Muscle of arm (tissue), 12 donors: ENCODE results near the gene LSP1. TPM values are rescaled to one million over a fixed set of nuclear protein-coding genes. Genes with fewer than 3 reads are reported as not detected.
"Not testable (repeated sequence)": the region's sequence is repeated elsewhere in the genome, so short reads cannot be mapped to it uniquely, and the experiment has no call there.

Experiments used
- DNase-seq: peaks from one replicate; pipeline ENCODE4 v3.0.0-alpha.2; 2013
- polyA plus RNA-seq, 12 donors: library from polyadenylated mRNA; unstranded; fragments of 120-200 nt; gene quantifications; one replicate each; pipeline ENCODE4 v1.2.1, GENCODE V29; 2013; ENCODE audit not compliant: insufficient read length in 12 of 12

The LSP1 gene
- polyA plus RNA-seq, 12 donors: 18.6 to 79.7 (median 52.5) TPM; not detected in 1

DNA sequence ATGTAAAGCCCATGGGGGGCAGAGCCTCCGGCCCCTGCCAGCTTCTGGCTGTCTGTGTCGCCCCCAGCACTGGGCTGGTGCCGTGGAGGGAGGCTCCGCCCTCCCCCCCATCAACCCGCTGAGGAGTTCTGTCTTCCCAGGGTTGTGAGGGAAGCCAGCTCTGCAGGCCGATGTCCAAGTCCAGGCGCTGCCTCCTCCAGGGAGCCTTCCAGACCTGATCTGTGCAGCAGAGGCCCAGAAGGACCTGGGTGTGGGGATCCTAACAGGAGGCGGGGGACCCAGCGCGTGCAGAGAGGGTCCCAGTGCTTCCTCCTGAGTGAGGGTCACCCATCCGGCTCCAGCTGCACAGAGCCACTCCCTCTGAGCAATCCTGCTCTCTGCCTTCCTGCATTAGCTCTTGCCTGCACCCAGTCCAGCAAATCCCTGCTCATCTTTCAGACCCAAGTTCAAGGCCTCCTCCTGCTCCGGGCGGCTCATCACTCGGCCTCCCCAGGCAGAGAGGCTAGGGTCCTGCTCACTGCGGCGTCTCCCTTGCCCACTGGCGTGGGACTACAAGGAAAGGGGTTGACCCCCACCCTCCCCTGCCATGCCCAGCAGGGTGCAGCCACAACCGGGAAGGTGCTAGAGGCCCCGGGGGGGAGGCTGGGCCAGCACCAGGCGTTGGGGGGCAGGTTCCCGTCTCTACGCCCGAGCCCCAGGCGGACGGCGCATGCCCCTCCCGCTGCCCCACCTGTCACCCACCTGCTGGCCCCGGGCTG is 22.4 kb downstream of the LSP1 start:
- no peak for DNase-seq

DNA sequence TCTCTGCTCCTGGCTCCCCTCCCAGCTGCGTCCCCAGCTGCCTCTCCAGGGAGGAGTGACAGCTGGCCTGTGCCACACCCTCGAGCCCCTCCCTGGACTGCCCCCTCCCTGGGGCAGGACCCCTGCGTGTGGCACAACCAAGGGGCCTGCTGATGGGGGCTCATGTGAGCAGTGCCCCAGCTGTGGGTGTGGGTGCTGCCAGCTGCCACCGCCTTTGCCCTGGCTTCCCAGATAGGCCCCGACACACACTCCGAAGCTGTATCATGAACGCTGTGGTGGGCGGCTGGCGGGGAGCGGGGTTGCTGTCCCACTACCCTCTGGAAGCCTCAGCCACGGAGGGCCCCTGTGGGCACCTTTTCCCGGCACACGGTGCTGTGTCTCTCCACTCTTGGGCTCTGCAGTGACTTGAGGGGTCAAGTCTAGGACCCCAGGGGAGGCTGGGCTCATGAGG is 23.0 kb downstream of the LSP1 start:
- DNase-seq: not testable (repeated sequence)

DNA sequence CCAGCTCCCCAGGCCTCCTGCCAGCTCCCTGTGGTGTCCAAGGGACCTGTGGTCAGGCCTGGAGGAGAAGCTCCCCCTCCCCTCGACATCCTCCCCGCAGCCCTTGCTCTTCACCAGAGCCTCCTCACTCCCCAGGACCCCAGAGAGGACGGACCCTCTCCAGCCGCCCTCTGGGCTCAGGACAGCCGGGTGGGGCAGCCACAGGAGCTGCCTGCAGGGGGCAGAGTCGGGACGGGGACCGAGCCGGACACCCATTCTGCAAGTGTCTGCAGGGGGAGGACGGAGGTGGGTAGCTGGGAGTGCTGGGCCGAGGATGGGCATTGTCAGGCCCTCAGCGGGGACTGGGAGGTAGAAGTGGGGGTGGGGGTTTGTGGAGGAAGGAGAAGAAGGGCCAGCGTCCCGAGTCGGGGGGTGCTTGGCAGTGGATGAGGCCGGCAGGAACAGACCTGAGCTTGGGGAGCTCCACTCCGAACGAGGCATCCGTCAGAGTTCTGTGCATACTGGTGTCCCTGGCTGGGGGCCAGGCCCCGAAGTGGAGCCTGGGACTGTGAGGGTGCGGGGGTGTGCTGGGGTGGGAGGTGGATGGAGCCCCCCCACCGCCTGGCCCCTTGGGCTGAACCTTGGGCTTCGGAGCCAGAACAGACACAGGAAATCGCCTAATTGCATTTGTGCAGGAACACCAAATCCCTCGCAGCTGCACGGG is 23.6 kb downstream of the LSP1 start:
- peak; percentile 86 for DNase-seq

DNA sequence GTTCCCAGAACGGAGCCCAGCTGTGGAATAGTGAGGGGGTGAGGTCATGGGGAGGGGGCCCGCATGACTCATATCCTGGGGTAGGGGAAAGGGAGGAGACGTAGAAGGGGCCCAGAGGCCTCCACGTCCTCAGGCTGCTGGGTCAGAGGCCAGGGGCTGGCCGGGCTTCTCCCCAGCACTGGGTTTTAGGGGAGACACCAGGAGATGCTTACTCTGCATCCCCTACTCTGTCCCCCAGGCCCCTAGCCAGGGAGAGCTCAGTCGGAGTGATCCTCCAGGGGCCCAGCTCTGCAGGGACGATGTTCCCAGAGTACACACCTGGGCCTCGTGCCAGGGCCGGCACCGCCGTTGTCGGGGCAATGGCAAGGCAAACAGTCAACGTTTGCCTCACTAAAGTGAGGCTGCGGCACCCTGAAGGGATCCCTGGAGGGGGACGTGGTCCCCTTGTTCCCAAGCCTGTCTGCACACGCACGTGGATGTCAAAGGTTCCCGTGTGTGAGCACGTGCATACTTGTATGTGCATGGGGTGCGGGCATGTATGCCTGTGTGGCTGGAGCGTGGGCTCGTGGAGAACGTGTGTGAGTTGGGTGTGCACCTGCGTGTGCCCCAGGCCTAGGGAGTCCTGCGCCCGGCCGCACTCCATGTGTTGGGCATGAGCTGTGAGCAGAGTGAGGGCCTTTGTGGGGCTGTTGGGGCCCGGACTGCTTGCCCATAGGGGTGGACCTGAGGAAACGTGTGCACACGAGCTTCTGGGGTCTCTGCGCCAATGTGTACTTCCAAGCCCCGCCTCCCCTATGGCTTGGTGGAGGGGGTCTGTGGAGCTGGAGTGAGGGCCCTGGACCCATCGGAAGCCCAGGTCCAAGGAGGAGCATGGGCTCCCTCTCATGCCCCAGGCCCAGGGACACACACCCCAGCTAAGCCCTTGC is 24.6 kb downstream of the LSP1 start:
- peak; percentile 65 for DNase-seq

DNA sequence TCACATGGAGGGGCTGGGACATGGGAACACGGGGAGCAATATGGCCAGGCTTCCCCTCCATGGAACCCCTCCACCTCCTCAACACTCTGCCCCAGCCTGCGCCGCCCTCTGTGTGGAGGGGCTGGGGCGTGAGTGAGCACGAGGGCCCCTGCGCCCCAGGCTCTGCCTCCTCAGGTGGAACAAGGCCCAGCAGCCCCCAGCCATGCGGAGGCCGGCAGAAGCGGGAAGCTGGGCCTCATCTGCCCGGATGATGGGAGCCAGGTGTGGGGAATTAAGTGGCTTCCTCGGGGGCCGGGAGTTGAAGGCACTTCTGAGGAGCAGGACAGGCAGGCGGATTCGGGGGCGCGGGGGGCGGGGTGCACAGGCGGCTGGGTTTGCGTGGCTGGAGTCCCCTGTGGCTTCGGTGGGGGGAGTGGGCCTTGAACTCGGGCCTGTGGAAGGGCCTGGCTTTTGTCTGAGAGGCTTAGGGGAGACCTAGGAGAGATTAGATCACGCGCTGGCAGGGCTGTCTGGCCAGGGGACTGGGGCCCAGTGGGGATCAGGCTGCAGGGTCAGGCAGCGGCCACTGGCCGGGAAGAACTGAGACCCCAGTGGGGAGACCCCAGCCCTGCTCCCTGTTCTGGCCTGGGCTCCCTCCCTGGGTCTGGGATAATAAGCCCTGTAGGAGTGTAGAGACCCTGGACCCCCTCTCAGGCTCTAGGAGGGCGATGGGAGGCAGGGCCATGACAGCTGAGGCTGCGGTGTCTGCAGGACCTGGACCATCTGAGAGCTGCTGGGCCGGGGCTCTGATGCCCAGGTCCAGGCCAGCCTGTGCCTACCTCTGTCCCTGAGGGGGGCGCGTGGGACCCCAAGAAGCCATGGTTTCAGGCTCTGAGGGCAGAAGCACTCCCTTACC is 25.5 kb downstream of the LSP1 start:
- DNase-seq: peak; percentile 77

DNA sequence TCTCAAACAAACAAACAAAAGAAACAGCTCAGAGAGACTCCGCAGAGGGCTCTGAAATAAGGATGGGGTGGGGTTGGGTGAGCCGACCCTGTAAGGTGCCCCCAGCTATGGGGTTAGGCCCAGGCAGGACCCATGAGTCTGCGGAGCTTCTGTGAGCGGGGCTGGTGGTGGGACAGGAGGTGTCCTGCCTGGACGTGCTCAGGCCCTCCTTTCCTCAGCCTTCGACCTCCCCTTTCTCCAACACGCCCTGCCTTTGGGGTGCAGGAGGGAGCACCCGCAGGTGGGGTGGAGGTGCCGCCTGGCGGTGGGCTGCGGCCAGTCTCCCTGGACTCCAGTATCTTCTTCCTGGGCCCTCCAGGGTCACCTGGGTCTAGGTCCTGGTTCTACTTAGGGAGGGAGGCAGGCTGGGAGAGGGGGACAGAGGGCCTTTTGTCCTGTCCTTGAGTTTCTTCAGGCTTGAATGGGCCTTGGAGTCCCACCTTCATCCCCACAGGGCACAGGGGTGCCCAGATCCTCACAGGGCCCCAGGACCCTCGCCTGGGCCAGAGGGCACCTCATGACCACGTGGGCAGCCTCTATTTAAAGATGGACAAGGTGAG is 26.6 kb downstream of the LSP1 start:
- no peak for DNase-seq

DNA sequence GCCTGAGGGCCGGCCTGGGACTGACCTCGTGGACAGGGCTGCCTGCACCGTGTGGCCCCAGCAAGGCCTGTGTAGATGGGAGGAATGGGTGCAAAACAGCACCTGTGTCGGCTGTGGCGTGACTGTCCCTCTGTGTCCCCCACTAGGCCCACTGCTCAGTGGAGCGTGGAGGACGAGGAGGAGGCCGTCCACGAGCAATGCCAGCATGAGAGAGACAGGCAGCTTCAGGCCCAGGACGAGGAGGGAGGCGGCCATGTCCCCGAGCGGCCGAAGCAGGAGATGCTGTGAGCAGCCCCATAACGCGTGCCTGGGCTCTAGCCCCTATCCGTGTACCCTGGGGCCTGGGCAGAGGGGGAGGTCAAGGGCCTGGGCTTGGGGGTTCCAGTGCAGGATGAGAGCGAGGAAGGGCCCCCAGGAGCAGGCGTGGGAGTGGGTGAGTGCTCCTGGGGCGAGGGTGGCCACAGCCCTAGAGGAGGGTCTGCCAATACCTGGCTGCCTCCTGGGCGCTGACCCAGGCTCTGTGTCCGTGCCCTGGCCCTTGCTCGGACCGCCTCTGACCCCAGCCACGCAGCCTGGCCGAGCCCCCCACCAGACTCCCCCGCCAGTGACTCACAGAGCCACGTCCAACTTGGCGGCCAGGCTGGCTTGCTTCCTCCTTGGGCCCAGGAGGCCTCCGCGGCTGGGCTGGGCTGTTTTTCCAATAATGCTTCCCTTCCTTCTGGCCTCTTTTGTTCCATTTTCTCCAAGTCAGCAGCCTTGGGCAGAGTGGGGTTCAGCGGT is 27.2 kb downstream of the LSP1 start:
- peak; percentile 86 for DNase-seq

DNA sequence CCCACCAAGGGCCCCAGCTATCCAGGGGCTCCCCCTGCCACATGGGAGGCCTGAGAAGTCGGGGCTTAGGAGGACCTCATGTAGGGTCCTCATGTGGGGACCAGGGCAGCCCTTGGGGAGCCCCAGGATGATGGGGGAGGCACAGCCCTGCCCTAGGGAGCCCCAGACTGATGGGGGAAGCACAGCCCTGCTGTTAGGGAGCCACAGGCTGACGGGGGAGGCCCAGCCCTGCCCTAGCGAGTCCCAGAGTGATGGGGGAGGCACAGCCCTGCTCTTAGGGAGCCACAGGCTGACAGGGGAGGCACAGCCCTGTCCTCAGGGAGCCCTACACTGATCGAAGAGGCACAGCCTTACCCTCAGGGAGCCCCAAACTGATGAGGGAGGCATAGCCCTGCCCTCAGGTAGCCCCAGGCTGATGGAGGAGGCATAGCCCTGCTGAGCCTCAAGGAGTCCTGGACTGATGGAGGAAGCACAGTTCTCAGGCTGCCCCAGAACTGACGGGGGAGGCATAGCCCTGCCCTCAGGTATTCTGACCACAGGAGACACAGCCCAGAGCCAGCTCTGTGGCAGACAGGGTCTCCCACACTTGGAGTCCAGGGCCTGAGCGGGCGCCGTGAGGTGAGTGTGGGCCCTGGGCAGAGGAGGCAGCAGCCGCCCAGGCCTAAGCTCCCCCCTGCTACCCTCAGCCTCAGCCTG is 28.0 kb downstream of the LSP1 start:
- DNase-seq: no peak

DNA sequence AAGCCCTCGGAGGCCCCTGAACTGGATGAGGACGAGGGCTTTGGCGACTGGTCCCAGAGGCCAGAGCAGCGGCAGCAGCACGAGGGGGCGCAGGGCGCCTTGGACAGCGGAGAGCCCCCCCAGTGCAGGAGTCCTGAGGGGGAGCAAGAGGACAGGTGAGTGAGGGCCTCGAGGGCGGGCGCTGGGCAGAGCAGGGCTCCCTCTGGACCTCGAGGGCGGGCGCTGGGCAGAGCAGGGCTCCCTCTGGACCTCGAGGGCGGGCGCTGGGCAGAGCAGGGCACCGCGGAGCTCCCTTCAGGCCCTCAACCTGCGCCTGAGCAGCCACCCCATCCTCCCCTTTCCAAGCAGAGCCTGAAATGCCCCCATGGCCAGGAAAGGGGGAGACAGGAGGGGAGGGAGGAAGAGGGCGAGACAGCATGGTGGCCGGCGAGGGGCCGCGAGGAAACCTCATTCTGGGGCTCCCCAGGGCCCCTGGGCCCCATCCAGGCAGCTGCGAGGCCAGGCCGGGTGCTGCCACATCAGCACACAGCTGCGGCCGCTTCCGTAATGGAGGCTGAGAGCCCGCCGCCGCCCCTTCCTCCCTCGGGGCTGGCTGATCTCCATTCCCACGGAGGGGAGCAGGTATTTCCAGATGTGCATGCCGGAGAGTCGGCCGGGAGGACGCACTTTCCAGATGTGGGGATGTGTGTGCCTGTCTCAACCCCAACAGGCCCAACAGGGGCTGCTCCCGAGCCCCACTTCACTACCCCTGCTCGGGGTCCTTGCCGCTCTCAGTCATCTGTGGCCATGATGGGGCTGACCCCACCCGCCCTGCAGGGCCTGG is 28.8 kb downstream of the LSP1 start:
- peak; percentile 89 for DNase-seq

DNA sequence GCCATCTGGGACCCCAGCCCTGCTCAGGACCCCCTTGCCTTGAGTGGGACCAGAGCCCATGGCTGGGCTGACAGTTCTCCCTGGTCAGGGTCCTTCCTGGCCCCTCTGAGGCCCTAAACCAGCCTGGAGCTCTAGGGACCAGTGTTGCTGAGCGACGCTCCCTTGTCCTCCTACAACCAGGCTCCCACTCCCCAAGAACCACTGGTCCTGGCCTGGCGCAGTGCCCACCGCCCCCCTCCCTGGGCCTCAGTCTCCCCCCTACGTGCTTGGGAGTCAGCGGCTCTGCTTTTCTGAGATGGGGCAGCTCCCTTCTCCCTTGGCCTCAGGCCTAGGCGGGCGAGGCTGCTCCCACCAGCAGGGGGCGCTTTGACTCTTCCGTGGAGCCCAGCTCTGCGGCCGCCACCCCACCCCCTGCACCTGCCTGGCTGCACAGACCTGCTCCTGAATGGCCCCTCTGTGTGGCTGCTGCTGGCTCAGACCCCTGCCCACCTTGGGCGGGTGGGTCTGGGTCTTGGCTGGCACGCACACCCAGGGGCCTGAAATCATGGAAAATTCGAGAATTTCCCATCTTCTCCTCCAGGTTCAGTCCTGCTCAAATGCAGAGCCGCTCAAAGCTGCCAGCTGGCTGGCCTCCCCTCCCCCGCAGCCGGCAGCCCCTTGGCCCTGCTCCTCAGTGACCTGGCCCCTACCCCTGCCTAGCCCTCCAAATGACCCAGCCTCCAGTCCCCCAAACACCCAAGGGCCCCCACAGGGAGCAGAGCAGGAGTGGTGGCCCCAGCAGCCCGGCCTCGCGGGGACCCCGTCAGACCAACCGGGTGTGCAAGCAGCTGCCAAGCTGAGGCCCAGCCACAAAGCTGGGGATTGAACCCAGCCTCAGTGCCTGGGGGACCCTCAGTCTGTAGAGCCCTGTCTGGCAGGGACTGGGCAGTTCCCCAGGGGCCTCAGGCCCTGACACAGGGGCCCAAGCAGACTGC is 29.7 kb downstream of the LSP1 start:
- DNase-seq: peak; percentile 96

DNA sequence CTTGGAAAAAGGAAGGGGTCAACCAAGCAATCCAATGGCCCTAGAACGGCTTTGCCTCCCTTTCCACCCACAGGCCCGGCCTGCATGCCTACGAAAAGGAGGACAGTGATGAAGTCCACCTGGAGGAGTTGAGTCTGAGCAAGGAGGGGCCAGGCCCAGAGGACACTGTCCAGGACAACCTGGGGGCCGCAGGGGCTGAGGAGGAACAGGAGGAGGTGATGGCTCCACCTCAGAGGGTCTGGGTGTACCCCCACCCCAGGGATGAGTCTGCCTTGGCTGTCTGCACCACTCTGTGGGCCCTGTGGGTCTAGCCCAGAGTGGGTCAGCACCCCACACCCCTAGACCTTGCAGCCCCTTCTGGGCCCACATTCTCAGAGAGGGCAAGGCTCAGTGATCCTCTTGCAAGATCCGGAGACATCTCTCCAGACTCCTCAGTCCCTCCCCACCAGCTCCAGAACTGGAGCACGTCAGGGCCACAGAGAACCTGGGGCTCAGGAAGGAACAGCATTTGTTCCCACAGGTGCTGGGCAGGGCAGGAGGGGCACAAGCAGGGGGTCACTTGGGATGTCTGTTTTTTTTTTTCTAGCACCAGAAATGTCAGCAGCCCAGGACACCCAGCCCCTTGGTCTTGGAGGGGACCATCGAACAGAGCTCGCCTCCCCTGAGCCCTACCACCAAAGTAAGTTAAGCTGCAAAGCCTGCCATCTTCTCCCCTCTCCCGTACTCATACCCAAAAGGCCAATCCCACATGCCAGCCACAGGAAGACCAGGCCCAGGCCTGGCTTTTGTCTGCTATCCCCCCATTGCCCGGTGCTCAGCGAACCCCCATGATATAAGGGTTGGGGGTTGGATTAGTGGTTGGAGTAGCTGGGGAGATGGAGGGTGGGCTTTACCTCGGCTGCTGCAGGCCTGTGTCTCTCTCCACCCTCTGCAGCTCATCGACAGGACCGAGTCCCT is 30.7 kb downstream of the LSP1 start:
- DNase-seq: no peak

DNA sequence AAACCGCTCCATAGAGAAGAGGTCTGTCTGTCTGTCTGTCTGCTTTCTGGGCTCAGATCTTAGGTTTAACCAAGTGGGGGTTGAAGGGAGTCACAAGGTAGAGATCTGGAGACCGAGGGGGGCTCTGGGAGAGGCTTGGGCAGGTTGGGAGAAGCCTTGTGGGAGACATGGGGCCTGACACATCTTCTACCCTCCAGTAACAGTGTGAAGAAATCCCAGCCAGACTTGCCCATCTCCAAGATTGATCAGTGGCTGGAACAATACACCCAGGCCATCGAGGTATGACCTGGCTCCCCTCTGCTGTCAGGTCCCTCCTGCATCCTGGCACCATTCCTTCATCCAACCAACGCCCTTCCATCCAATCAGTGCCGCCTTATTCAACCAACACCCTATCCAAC is 31.4 kb downstream of the LSP1 start:
- DNase-seq: no peak

DNA sequence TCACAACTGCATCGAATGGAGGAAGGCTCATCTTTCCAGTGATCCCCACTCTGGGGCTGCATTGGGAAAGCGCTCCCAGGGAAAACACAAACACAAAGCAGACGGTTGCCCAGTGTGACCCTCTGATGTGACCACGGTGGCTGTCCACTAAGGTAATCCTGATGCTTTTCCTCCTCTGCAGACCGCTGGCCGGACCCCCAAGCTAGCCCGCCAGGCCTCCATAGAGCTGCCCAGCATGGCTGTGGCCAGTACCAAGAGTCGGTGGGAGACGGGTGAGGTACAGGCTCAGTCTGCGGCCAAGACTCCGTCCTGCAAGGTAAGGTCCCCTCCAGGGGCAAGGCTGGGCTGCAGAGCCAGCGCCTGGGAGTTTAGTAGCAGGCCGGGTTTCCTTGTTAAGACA is 33.7 kb downstream of the LSP1 start:
- not testable (repeated sequence) for DNase-seq

DNA sequence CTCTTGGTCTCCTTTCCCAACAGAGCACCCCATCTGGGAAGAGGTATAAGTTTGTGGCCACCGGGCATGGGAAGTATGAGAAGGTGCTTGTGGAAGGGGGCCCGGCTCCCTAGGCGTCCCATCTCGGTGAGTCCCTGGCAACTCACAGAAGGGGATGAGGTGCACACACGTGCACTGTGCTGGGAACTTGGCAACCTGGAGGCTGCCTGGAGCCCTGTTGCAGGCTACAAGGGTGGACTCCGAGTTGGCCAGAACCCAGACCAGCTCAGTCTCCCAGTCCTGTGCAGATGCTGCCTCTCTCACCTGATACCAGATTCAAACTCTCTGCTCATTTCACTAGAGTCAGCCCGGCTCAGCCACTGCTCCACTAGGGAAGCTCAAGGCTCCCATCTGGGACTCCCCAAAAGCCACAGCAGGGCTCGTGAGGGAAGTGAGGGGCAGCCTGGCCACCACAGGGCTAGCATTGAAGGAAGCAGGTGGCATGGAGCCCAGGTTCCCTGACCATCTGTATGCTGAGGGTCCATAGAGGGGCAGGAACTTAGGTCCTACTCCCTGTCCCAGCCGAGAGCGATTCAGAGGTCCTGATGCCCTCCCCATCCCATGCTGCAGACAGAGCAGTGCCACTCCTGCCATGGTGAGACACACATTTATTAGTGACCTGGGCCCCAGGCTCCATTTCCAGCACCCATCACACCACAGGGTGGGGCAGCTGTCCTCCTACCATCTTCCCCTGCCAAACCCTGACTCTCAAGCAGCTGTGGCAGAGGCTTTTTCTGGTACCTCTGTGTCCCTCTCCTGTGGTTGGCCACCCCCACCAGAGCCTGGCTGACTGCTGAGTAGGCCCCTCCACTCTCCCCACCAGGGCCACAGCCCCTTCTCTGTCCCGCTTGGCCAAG is 34.8 kb downstream of the LSP1 start:
- DNase-seq: no peak

DNA sequence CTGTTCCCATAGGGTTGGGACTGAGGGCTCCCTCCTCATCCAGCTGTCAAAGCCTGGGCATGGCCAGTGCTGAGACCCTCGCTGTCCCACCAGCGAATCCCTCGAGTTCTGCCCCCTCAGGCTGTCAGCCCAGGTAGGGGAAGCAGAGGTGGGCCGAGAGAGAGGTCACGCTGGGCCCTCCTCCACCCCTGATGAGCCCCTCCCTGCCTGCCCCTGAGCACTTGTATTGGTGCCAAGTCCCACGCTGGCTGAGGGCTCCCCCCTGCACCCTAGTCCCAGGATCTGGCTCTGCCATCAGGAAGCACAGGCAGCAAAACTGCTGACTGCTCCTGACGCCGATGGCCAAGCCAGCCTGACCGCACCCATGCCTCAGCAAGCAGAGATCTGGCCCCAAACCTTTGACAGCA is 35.5 kb downstream of the LSP1 start:
- DNase-seq: no peak
